Sigmoid colon (tissue), 4 donors: ENCODE results near the gene FXYD1.

ENCODE experiments used
- EP300 ChIP-seq, 4 donors: sonication (generic); formaldehyde crosslinking; IDR thresholded peaks; one replicate each; pipeline ENCODE4 v1.6.1; 2017; ENCODE audit warnings: antibody characterized with exemption in 4 of 4
- POLR2A ChIP-seq, 2 donors: fragments of 450-650 bp; IDR thresholded peaks; one replicate each; pipeline ENCODE4 v1.6.1; 2016; ENCODE audit warnings: antibody characterized with exemption in 2 of 2, mild to moderate bottlenecking in 2 of 2, moderate library complexity in 2 of 2
- POLR2AphosphoS5 ChIP-seq, 4 donors: sonication (generic); formaldehyde crosslinking; IDR thresholded peaks; one replicate each; pipeline ENCODE4 v1.6.1; 2017; ENCODE audit warnings: antibody characterized with exemption in 4 of 4
- TF ChIP-seq, protein P1 (sequence below), 4 experiments: fragments of 450-650 bp in 3 of 4; fragments of 200-600 bp in 1 of 4; IDR thresholded peaks; one replicate each; pipeline ENCODE4 v1.5.1; 2016 to 2019; ENCODE audit warnings: antibody characterized with exemption in 4 of 4, mild to moderate bottlenecking in 3 of 4, moderate library complexity in 2 of 4

GRCh38 chr19:35108730-35109129, 29.9 kb upstream of the FXYD1 start:
- TF ChIP-seq, protein P1, sequence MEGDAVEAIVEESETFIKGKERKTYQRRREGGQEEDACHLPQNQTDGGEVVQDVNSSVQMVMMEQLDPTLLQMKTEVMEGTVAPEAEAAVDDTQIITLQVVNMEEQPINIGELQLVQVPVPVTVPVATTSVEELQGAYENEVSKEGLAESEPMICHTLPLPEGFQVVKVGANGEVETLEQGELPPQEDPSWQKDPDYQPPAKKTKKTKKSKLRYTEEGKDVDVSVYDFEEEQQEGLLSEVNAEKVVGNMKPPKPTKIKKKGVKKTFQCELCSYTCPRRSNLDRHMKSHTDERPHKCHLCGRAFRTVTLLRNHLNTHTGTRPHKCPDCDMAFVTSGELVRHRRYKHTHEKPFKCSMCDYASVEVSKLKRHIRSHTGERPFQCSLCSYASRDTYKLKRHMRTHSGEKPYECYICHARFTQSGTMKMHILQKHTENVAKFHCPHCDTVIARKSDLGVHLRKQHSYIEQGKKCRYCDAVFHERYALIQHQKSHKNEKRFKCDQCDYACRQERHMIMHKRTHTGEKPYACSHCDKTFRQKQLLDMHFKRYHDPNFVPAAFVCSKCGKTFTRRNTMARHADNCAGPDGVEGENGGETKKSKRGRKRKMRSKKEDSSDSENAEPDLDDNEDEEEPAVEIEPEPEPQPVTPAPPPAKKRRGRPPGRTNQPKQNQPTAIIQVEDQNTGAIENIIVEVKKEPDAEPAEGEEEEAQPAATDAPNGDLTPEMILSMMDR (IDR thresholded peaks at IDR 0.05) = no peak
- TF ChIP-seq POLR2AphosphoS5 (IDR thresholded peaks at IDR 0.05) (no peak), POLR2A (IDR thresholded peaks at IDR 0.05) (no peak), EP300 (IDR thresholded peaks at IDR 0.05) (no peak)
